ENCODE measurements around the gene SVOPL. TPM values are rescaled to one million over a fixed set of nuclear protein-coding genes. Genes with fewer than 3 reads are reported as not detected.
A peak's percentile ranks its signal among the peaks of the same experiment; 100 is the strongest.

Gene SVOPL
- total RNA-seq: not detected in 2 replicates
- long read RNA-seq: 0 reads

- DNase-seq (ENCODE audit: low read depth, low spot score): no peak
- no peak for TF ChIP-seq CTCF (conservative IDR thresholded peaks at IDR 0.05)
- Mint-ChIP-seq H3K27me3 (ENCODE audit: low read depth) (peaks cover 11% of the 10 kb centered on the region), H3K4me3 (no peak within 1 kb of the TSS), H3K27ac (ENCODE audit: unreplicated experiment) (no peak within 1 kb of the TSS), H3K36me3 (ENCODE audit: low read depth) (no peaks in the 10 kb centered on the region), H3K9me3 (no peaks in the 10 kb centered on the region), H3K4me1 (no peaks in the 10 kb centered on the region)
Measured at GRCh38 chr7:138700857-138701536, at the start of gene SVOPL. SVOPL (minus strand) TSS chr7:138701362; CDS start chr7:138679045, 22,317 bp downstream.

- Mint-ChIP-seq H3K27ac (ENCODE audit: unreplicated experiment) (no peak overlapping the region), H3K27me3 (ENCODE audit: low read depth) (no peaks in the 10 kb centered on the region), H3K36me3 (ENCODE audit: low read depth) (no peaks in the 10 kb centered on the region), H3K9me3 (no peaks in the 10 kb centered on the region), H3K4me3 (no peak overlapping the region), H3K4me1 (peaks cover 20% of the 10 kb centered on the region)
- no peak for DNase-seq (ENCODE audit: low read depth, low spot score)
- TF ChIP-seq CTCF (conservative IDR thresholded peaks at IDR 0.05): no peak
Measured at GRCh38 chr7:138750473-138750872, 49.3 kb upstream of the SVOPL start.

GRCh38 chr7:138749960-138750359, 48.8 kb upstream of the SVOPL start:
- no peak for DNase-seq (ENCODE audit: low read depth, low spot score)
- Mint-ChIP-seq H3K4me1 (peaks cover 15% of the 10 kb centered on the region), H3K4me3 (no peak overlapping the region), H3K27me3 (ENCODE audit: low read depth) (no peaks in the 10 kb centered on the region), H3K9me3 (no peaks in the 10 kb centered on the region), H3K27ac (ENCODE audit: unreplicated experiment) (peak overlapping the region; percentile 51), H3K36me3 (ENCODE audit: low read depth) (no peaks in the 10 kb centered on the region)
- no peak for TF ChIP-seq CTCF (conservative IDR thresholded peaks at IDR 0.05)

- H3K27me3 Mint-ChIP-seq (ENCODE audit: low read depth): no peaks in the 10 kb centered on the region
- no peak for DNase-seq (ENCODE audit: low read depth, low spot score)
- no peak overlapping the region for H3K4me3 Mint-ChIP-seq
- H3K9me3 Mint-ChIP-seq: no peaks in the 10 kb centered on the region
- H3K4me1 Mint-ChIP-seq: peaks cover 14% of the 10 kb centered on the region
- H3K36me3 Mint-ChIP-seq (ENCODE audit: low read depth): no peaks in the 10 kb centered on the region
- H3K27ac Mint-ChIP-seq (ENCODE audit: unreplicated experiment): no peak overlapping the region
- TF ChIP-seq CTCF (conservative IDR thresholded peaks at IDR 0.05): no peak
Measured at GRCh38 chr7:138748666-138749065, 47.5 kb upstream of the SVOPL start.

GRCh38 chr7:138746073-138746472, 44.9 kb upstream of the SVOPL start:
- Mint-ChIP-seq H3K9me3 (no peaks in the 10 kb centered on the region), H3K36me3 (ENCODE audit: low read depth) (no peaks in the 10 kb centered on the region), H3K27me3 (ENCODE audit: low read depth) (no peaks in the 10 kb centered on the region), H3K4me1 (peaks cover 3% of the 10 kb centered on the region), H3K4me3 (no peak overlapping the region), H3K27ac (ENCODE audit: unreplicated experiment) (no peak overlapping the region)
- no peak for TF ChIP-seq CTCF (conservative IDR thresholded peaks at IDR 0.05)
- DNase-seq (ENCODE audit: low read depth, low spot score): no peak
